Esophagus squamous epithelium (tissue), 5 donors: ENCODE data around the gene TMEM98. TPM values are rescaled to one million over a fixed set of nuclear protein-coding genes. Genes with fewer than 3 reads are reported as not detected.

ENCODE experiments used
- DNase-seq: peaks from one replicate; lab custom pipeline; 2025; lab: John Stamatoyannopoulos, UW
- H3K27ac ChIP-seq, 4 donors: fragments of 200-600 bp; sonication (generic); one replicate each; pipeline ENCODE4 v1.5.1; 2016 to 2019; ENCODE audit warnings: mild to moderate bottlenecking in 1 of 4
- H3K27me3 ChIP-seq, 4 donors: fragments of 200-600 bp; sonication (generic); 1 replicate in 3 of 4; 2 replicates in 1 of 4; pipeline versions ENCODE4 v1.5.1 to v1.6.0; 2017 to 2021; ENCODE audit warnings: antibody characterized with exemption in 1 of 4
- H3K36me3 ChIP-seq, 3 donors: fragments of 200-600 bp; sonication (generic); one replicate each; pipeline ENCODE4 v1.5.1; 2016 to 2019
- H3K4me1 ChIP-seq, 3 donors: fragments of 200-600 bp; sonication (generic); one replicate each; pipeline ENCODE4 v1.5.1; 2017 to 2019
- H3K4me3 ChIP-seq, 4 donors: fragments of 200-600 bp; sonication (generic); 1 replicate in 3 of 4; 2 replicates in 1 of 4; pipeline ENCODE4 v1.5.1; 2016 to 2019; ENCODE audit warnings: mild to moderate bottlenecking in 2 of 4, moderate library complexity in 1 of 4
- H3K9me3 ChIP-seq, 3 donors: fragments of 200-600 bp; sonication (generic); one replicate each; pipeline ENCODE4 v1.5.1; 2016 to 2019
- POLR2A ChIP-seq, 4 donors: fragments of 450-650 bp; IDR thresholded peaks; one replicate each; pipeline ENCODE4 v1.6.1; 2017; ENCODE audit warnings: antibody characterized with exemption in 4 of 4, mild to moderate bottlenecking in 4 of 4, moderate library complexity in 3 of 4
- WGBS, 2 donors: methylation state at CpG; one replicate each; pipeline ENCODE4 v1.1.5; 2018; 5-methylcytosine and 5-hydroxymethylcytosine counted together
- intact Hi-C: fragments of 100-400 bp; cut with DNase I; formaldehyde crosslinking; loops from one replicate; pipeline ENCODE4 v1.15.0; 2022
- total RNA-seq, 4 donors: library from RNA; depleted of rRNA; stranded (reverse); fragments of >200 nt; gene quantifications; one replicate each; pipeline ENCODE4 v1.1.0, GENCODE V29; 2016
- TF ChIP-seq, protein P1 (sequence below), 6 experiments: fragments of 450-650 bp in 4 of 6; fragments of 200-600 bp in 2 of 6; sonication (generic) in 2 of 6; IDR thresholded peaks; one replicate each; pipeline ENCODE4 v1.5.1; 2016 to 2019; ENCODE audit warnings: antibody characterized with exemption in 6 of 6, mild to moderate bottlenecking in 4 of 6, moderate library complexity in 4 of 6
- donor health status: DM: yes; HTN: yes; CAD: no.

TMEM98 gene
- total RNA-seq, 4 donors from 2014 or later: 6.4 to 61.4 (median 27.8) TPM

DNA sequence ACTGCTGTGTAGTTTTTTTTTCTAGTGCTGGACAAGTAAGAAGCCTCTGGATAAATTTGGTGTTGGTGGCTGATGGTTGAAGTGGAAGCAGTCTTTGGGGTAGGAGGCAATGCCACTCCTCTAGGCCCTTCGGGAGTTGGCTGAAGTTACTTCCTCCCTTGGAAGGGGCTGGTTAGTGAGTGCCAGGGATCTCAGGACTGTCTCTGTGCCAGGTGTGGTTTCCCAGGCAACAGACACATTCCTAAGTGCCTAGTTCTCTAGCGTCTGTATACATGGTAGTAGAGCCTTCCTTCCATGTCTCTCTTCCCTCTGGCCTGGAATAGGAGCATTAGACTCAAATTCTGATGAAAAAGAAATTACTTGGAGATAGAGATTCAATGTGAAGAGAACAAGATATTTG is 15.3 kb downstream of the TMEM98 start:
- no peak for DNase-seq
- H3K36me3 ChIP-seq: peaks cover 0 to 21% (median 0%) of the 10 kb centered on the region in 3 donors
- H3K4me3 ChIP-seq: no peak overlapping the region
- WGBS, 2 donors: 11 to 27% methylated on average over 2 of the region's 2 CpGs
- no peaks in the 10 kb centered on the region for H3K27me3 ChIP-seq
- H3K4me1 ChIP-seq: peaks cover 0 to 22% (median 12%) of the 10 kb centered on the region in 3 donors
- H3K27ac ChIP-seq: peak overlapping the region in 2 of 4 donors; percentile 17 to 61
- intact Hi-C loops: no loop called here
- TF ChIP-seq, protein P1, sequence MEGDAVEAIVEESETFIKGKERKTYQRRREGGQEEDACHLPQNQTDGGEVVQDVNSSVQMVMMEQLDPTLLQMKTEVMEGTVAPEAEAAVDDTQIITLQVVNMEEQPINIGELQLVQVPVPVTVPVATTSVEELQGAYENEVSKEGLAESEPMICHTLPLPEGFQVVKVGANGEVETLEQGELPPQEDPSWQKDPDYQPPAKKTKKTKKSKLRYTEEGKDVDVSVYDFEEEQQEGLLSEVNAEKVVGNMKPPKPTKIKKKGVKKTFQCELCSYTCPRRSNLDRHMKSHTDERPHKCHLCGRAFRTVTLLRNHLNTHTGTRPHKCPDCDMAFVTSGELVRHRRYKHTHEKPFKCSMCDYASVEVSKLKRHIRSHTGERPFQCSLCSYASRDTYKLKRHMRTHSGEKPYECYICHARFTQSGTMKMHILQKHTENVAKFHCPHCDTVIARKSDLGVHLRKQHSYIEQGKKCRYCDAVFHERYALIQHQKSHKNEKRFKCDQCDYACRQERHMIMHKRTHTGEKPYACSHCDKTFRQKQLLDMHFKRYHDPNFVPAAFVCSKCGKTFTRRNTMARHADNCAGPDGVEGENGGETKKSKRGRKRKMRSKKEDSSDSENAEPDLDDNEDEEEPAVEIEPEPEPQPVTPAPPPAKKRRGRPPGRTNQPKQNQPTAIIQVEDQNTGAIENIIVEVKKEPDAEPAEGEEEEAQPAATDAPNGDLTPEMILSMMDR (IDR thresholded peaks at IDR 0.05): no peak
- TF ChIP-seq POLR2A (IDR thresholded peaks at IDR 0.05): no peak
- H3K9me3 ChIP-seq: no peaks in the 10 kb centered on the region

DNA sequence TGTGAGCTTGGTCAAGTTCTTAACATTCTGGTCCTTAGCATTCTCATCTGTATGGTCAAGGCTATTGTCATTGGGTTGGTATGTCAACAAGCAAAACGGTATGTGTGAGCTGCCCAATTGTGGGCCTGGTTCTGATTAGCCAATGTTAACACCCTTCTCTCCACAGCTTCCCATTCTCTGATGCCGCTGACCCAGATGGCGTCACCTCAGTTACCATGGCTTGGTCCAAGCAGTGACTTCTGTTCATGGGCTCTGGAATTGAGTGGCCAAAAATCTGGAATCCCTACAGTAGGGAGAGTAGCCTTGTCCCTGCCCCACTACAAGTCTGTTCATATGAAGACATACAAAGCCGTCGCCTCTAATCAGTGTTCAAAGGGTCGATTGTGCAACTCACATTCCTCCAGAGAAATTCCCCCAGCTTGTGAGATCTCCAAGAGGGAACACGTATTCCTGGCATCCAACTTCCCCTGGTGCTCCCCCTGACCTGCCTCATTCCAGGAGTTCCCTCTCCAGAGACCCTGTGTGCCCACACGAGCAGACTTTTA is 15.8 kb downstream of the TMEM98 start:
- no peak for DNase-seq
- Histone ChIP-seq H3K9me3 (no peaks in the 10 kb centered on the region), H3K4me3 (no peak overlapping the region), H3K27me3 (no peaks in the 10 kb centered on the region), H3K4me1 (peaks cover 0 to 21% (median 12%) of the 10 kb centered on the region in 3 donors), H3K27ac (peak overlapping the region in 2 of 4 donors; percentile 17 to 61), H3K36me3 (peaks cover 0 to 21% (median 0%) of the 10 kb centered on the region in 3 donors)
- WGBS, 2 donors: 40 to 55% methylated on average over 8 of the region's 8 CpGs
- intact Hi-C loops: no loop called here
- TF ChIP-seq POLR2A (IDR thresholded peaks at IDR 0.05): no peak
- TF ChIP-seq, protein P1 (IDR thresholded peaks at IDR 0.05): no peak

DNA sequence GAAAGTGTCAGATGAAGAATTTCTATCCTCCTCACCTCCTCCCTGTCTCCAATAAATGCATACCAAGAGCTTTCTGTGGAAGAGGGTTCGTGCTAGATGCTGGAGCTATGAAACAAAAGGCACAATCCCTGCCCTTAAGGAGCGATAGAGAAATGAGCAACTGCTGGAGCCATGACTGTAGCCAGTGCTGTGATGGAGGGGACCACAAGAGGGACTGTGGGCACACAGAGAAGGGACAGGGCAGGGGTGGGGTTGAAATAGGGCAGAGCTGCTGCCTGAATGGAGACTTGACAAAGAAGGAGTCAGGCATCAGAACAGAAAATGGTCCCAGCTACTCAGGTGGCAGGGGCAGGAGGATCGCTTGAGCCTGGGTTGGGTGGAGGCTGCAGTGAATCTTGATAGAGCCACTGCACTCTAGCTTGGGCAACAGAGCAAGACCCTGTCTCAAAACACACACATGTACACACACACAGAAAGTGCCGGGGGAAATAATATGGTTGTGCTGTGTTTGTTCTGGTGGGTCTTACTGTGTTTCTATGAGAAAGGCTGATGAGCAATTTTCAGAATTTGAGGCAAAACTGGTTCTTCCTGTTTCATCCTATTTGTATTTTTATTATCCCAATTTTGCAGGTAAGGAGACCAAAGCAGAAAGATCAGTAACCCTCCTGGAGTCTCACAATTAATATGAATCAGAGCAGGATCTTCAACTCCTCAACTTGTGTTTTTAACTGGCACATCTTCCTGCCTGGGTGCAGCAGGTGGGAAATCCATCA is 16.5 kb downstream of the TMEM98 start:
- Histone ChIP-seq H3K36me3 (peaks cover 0 to 21% (median 0%) of the 10 kb centered on the region in 3 donors), H3K4me3 (no peak overlapping the region), H3K9me3 (no peaks in the 10 kb centered on the region), H3K27ac (peak overlapping the region in 2 of 4 donors; percentile 17 to 61), H3K27me3 (no peaks in the 10 kb centered on the region), H3K4me1 (peaks cover 0 to 21% (median 12%) of the 10 kb centered on the region in 3 donors)
- no peak for DNase-seq
- no peak for TF ChIP-seq POLR2A (IDR thresholded peaks at IDR 0.05)
- TF ChIP-seq, protein P1 (IDR thresholded peaks at IDR 0.05): no peak
- intact Hi-C loops: no loop called here
- 65 to 78% methylated on average over 4 of the region's 4 CpGs for WGBS, 2 donors

DNA sequence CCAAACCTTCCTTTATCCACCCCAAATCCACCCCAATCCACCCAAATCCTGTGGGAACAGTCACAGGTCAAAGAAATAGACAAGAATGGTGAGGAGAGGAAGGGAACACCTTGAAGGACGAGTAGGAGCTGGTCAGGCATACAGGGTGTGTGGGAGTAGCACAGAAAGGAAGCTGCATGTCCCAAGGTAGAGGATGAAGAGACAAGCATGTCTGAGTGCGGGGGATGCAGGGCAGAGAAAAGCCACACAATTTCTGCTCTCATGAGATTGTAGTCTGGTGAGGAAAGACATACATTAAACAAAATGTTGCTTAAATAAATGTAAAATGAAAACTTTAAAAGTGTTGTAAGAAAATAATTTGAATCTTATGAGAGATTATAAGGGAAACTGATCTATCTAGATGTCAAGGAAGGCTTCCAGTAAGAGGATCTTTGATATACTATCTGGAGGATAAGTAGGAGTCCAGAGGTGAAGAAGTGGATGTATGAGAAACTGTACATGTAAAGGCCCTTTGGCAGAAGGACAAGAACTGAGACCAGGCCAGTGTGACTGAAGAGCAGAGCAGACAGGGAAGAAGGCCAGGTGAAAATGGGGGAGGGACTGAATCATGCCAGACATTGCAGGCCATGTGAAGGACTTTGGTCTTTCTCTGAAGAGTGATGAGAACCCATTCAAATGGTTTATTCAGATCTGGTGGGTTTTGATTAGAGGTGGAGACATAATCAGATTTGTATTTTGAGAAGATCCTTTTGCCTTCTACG is 18.6 kb downstream of the TMEM98 start:
- intact Hi-C loops: no loop called here
- peaks cover 0 to 2% (median 0%) of the 10 kb centered on the region in 3 donors for H3K36me3 ChIP-seq
- TF ChIP-seq POLR2A (IDR thresholded peaks at IDR 0.05): no peak
- TF ChIP-seq, protein P1 (IDR thresholded peaks at IDR 0.05): no peak
- H3K4me1 ChIP-seq: peaks cover 0 to 21% (median 12%) of the 10 kb centered on the region in 3 donors
- no peaks in the 10 kb centered on the region for H3K9me3 ChIP-seq
- no peak overlapping the region for H3K4me3 ChIP-seq
- DNase-seq: no peak
- WGBS, 2 donors: 53 to 63% methylated on average over 3 of the region's 3 CpGs
- no peaks in the 10 kb centered on the region for H3K27me3 ChIP-seq
- no peak overlapping the region for H3K27ac ChIP-seq
